H1 (cell line): Measurements from ENCODE around the gene LMX1A. TPM values are rescaled to one million over a fixed set of nuclear protein-coding genes. Genes with fewer than 3 reads are reported as not detected.

Source experiments
- CTCF ChIA-PET: fragments of 300-600 bp; sonication (Branson Sonifier 250); formaldehyde crosslinking; loops from one replicate; lab custom pipeline; 2021; ENCODE audit not compliant: partially characterized antibody; lab: Charles Lee
- POLR2A ChIA-PET: fragments of 300-600 bp; sonication (Branson Sonifier 250); formaldehyde crosslinking; loops from one replicate; lab custom pipeline; 2021; ENCODE audit warnings: inconsistent platforms; ENCODE audit not compliant: partially characterized antibody; lab: Charles Lee
- DNase-seq, 2 experiments: peaks; one replicate each; pipeline versions ENCODE4 v3.0.0 to v3.0.0-alpha.2; 2010 to 2022; ENCODE audit warnings: low spot score in 2 of 2, low read depth in 1 of 2, mixed read lengths in 1 of 2
- FAIRE-seq: peaks from 2 replicates; lab custom pipeline; 2011; peaks lifted over from hg19 to GRCh38; lab: Jason Lieb, UNC
- H2AFZ ChIP-seq: 2 replicates; pipeline ENCODE4 v1.8.1; 2012; ENCODE audit warnings: low read length, inconsistent platforms
- H2AK5ac ChIP-seq: 2 replicates; pipeline ENCODE4 v1.6.1; 2013; ENCODE audit warnings: low read depth, low read length
- H2BK120ac ChIP-seq: replicated peaks from 2 replicates; pipeline ENCODE3; 2013; ENCODE audit warnings: low read depth, low read length, inconsistent platforms
- H2BK12ac ChIP-seq: 2 replicates; pipeline ENCODE4 v1.6.1; 2013; ENCODE audit warnings: low read depth, low read length
- H2BK15ac ChIP-seq: 2 replicates; pipeline ENCODE4 v1.6.1; 2013; ENCODE audit warnings: low read length
- H2BK20ac ChIP-seq: 2 replicates; pipeline ENCODE4 v1.6.1; 2013; ENCODE audit warnings: low read length
- H2BK5ac ChIP-seq: 2 replicates; pipeline ENCODE4 v1.6.1; 2013; ENCODE audit warnings: low read depth, low read length
- H3K14ac ChIP-seq: 2 replicates; pipeline ENCODE4 v1.6.1; 2013; ENCODE audit warnings: inconsistent platforms; ENCODE audit not compliant: insufficient read length
- H3K18ac ChIP-seq: 2 replicates; pipeline ENCODE4 v1.6.1; 2013; ENCODE audit warnings: low read length; ENCODE audit errors: extremely low read depth
- H3K23ac ChIP-seq: 2 replicates; pipeline ENCODE4 v1.6.1; 2013; ENCODE audit warnings: inconsistent platforms; ENCODE audit not compliant: insufficient read length
- H3K23me2 ChIP-seq: 2 replicates; pipeline ENCODE4 v1.6.1; 2013; ENCODE audit warnings: low read depth, low read length
- H3K27ac ChIP-seq: 2 replicates; pipeline ENCODE4 v1.6.1; 2011; ENCODE audit warnings: low read depth, low read length, inconsistent platforms
- H3K27me3 ChIP-seq, 4 experiments: replicated peaks in 1 of 4; 1 replicate in 1 of 4; 2 replicates in 3 of 4; pipeline versions ENCODE4 v1.6.1 to v1.8.1; 2011 to 2013; ENCODE audit warnings: low read length in 3 of 4, mild to moderate bottlenecking in 3 of 4, inconsistent platforms in 2 of 4, mixed read lengths in 2 of 4, moderate library complexity in 1 of 4; ENCODE audit not compliant: control insufficient read depth in 3 of 4, insufficient read depth in 3 of 4; ENCODE audit errors: extremely low read depth in 1 of 4
- H3K36me3 ChIP-seq, 4 experiments: 2 replicates each; pipeline versions ENCODE4 v1.6.1 to v1.8.1; 2011 to 2013; ENCODE audit warnings: mild to moderate bottlenecking in 4 of 4, low read length in 3 of 4, moderate library complexity in 2 of 4, control low read depth in 1 of 4, inconsistent platforms in 1 of 4; ENCODE audit not compliant: insufficient read depth in 4 of 4, control insufficient read depth in 2 of 4
- H3K4ac ChIP-seq: replicated peaks from 2 replicates; pipeline ENCODE3; 2013; ENCODE audit warnings: low read length, low read depth, mixed read lengths, inconsistent platforms; ENCODE audit not compliant: insufficient read length
- H3K4me1 ChIP-seq, 4 experiments: replicated peaks in 1 of 4; 1 replicate in 1 of 4; 2 replicates in 3 of 4; pipeline versions ENCODE4 v1.6.1 to v1.8.1; 2011 to 2013; ENCODE audit warnings: low read length in 3 of 4, inconsistent platforms in 2 of 4, mixed read lengths in 1 of 4; ENCODE audit not compliant: insufficient read depth in 4 of 4, control insufficient read depth in 3 of 4
- H3K4me2 ChIP-seq, 2 experiments: 2 replicates each; pipeline versions ENCODE4 v1.6.1 to v1.8.1; 2011 to 2013; ENCODE audit warnings: low read depth in 2 of 2, low read length in 2 of 2, control low read depth in 1 of 2, inconsistent platforms in 1 of 2, mild to moderate bottlenecking in 1 of 2; ENCODE audit not compliant: insufficient read depth in 1 of 2
- H3K4me3 ChIP-seq, 4 experiments: fragments of 200-600, 300-600 bp in 1 of 4; sonication (generic), shearing (Covaris generic), sonication (Bioruptor Twin) in 1 of 4; 2 replicates each; pipeline versions ENCODE4 v1.5.1 to v1.8.1; 2011 to 2016; ENCODE audit warnings: low read length in 4 of 4, low read depth in 3 of 4, control low read depth in 2 of 4, inconsistent platforms in 2 of 4, mild to moderate bottlenecking in 2 of 4, mixed read lengths in 1 of 4, moderate library complexity in 1 of 4; ENCODE audit not compliant: insufficient read depth in 2 of 4; ENCODE audit errors: extremely low read depth in 1 of 4
- H3K56ac ChIP-seq: replicated peaks from 2 replicates; pipeline ENCODE3; 2013; ENCODE audit warnings: low read depth, mild to moderate bottlenecking, mixed read lengths, low read length, inconsistent platforms; ENCODE audit not compliant: insufficient read length
- H3K79me1 ChIP-seq: 2 replicates; pipeline ENCODE4 v1.6.1; 2013; ENCODE audit warnings: low read depth, low read length, control low read depth
- H3K79me2 ChIP-seq, 2 experiments: 2 replicates each; pipeline versions ENCODE4 v1.6.1 to v1.8.1; 2012 to 2013; ENCODE audit warnings: low read length in 2 of 2, mild to moderate bottlenecking in 2 of 2, inconsistent platforms in 1 of 2; ENCODE audit not compliant: insufficient read depth in 2 of 2, control insufficient read depth in 1 of 2
- H3K9ac ChIP-seq, 4 experiments: replicated peaks in 1 of 4; 1 replicate in 1 of 4; 2 replicates in 3 of 4; pipeline versions ENCODE4 v1.6.1 to v1.8.1; 2011 to 2013; ENCODE audit warnings: low read depth in 3 of 4, low read length in 3 of 4, control low read depth in 2 of 4, mild to moderate bottlenecking in 2 of 4, moderate library complexity in 2 of 4, inconsistent platforms in 1 of 4; ENCODE audit errors: extremely low read depth in 1 of 4
- H3K9me3 ChIP-seq, 2 experiments: 2 replicates each; pipeline versions ENCODE4 v1.6.1 to v1.8.1; 2012 to 2013; ENCODE audit warnings: mild to moderate bottlenecking in 2 of 2, moderate library complexity in 2 of 2, control low read depth in 1 of 2, inconsistent platforms in 1 of 2, low read depth in 1 of 2, low read length in 1 of 2, mixed read lengths in 1 of 2; ENCODE audit not compliant: insufficient read depth in 2 of 2
- H4K20me1 ChIP-seq, 2 experiments: replicated peaks in 1 of 2; 2 replicates each; pipeline versions ENCODE3 to v1.8.1; 2011 to 2013; ENCODE audit warnings: inconsistent platforms in 2 of 2, low read length in 2 of 2, mild to moderate bottlenecking in 1 of 2; ENCODE audit not compliant: insufficient read depth in 2 of 2, control insufficient read depth in 1 of 2
- H4K5ac ChIP-seq: 2 replicates; pipeline ENCODE4 v1.6.1; 2013; ENCODE audit warnings: low read length, low read depth, mixed read lengths, inconsistent platforms; ENCODE audit not compliant: insufficient read length
- H4K8ac ChIP-seq: 2 replicates; pipeline ENCODE4 v1.8.0; 2013; ENCODE audit warnings: mild to moderate bottlenecking, moderate library complexity, low read length, inconsistent platforms; ENCODE audit not compliant: insufficient read depth; ENCODE audit errors: extremely low read depth
- H4K91ac ChIP-seq: replicated peaks from 2 replicates; pipeline ENCODE3; 2013; ENCODE audit warnings: low read length, mixed read lengths, inconsistent platforms; ENCODE audit not compliant: insufficient read length
- BRCA1 ChIP-seq: IDR thresholded peaks from 2 replicates; pipeline ENCODE4 v1.6.1; 2012; ENCODE audit warnings: low read depth, low read length, improper control_type of control experiment
- CBX5 ChIP-seq: fragments of 300-800, 300-1000 bp; sonication (generic); IDR thresholded peaks from 2 replicates; pipeline ENCODE4 v1.7.1; 2016; ENCODE audit warnings: antibody characterized with exemption, low read length, low read depth
- CTBP2 ChIP-seq: IDR thresholded peaks from 2 replicates; pipeline ENCODE4 v1.7.0; 2011; ENCODE audit warnings: borderline replicate concordance, mild to moderate bottlenecking, moderate library complexity, mixed read lengths, low read length; ENCODE audit not compliant: insufficient read depth, insufficient read length
- RFX5 ChIP-seq: IDR thresholded peaks from 2 replicates; pipeline ENCODE4 v1.6.1; 2011; ENCODE audit warnings: low read depth, low read length, improper control_type of control experiment, borderline replicate concordance
- RXRA ChIP-seq: IDR thresholded peaks from 2 replicates; pipeline ENCODE4 v1.6.1; 2011; ENCODE audit warnings: low read depth, mild to moderate bottlenecking, low read length, moderate library complexity; ENCODE audit not compliant: insufficient read depth
- SUZ12 ChIP-seq: fragments of 200-600 bp; sonication (generic); IDR thresholded peaks from 2 replicates; pipeline ENCODE4 v1.6.1; 2012; ENCODE audit warnings: mild to moderate bottlenecking, inconsistent platforms, low read length, moderate library complexity, mixed read lengths
- TBP ChIP-seq: IDR thresholded peaks from 2 replicates; pipeline ENCODE4 v1.6.1; 2011; ENCODE audit warnings: low read depth, low read length, improper control_type of control experiment
- YY1 ChIP-seq: IDR thresholded peaks from 2 replicates; pipeline ENCODE4 v1.6.1; 2011; ENCODE audit warnings: low read depth, mild to moderate bottlenecking, low read length
- WGBS, 2 experiments: shearing (Covaris generic) in 1 of 2; methylation state at CpG; one replicate each; pipeline versions ENCODE4 v1.1.6 to v1.1.7; 2013 to 2015; ENCODE audit warnings: low lambda C conversion rate in 2 of 2, mixed read lengths in 2 of 2, inconsistent platforms in 1 of 2, low coverage in 1 of 2, missing lambda C conversion rate in 1 of 2; ENCODE audit not compliant: insufficient replicate concordance in 2 of 2, insufficient coverage in 1 of 2, insufficient read length in 1 of 2; ENCODE audit errors: extremely low coverage in 1 of 2, missing lambda C conversion rate in 1 of 2; 5-methylcytosine and 5-hydroxymethylcytosine counted together
- polyA plus RNA-seq, 7 experiments: library from polyadenylated mRNA; depleted of rRNA in 3 of 7; stranded (reverse) in 5 of 7; unstranded in 2 of 7; fragments of >200 nt in 5 of 7; fragments of 200-250 nt in 2 of 7; gene quantifications; 1 replicate in 5 of 7; 2 replicates in 1 of 7; 4 replicates in 1 of 7; pipeline versions ENCODE4 v1.2.1 to v1.2.3, GENCODE V29; 2011 to 2013; ENCODE audit warnings: missing spikeins in 2 of 7, mixed read lengths in 2 of 7
- total RNA-seq: library from RNA; stranded (reverse); fragmentation: NEBNext Ultra II Directional; extraction: Animal tissue kit (Norgen Biotek cat#: 25700); gene quantifications from 2 replicates; pipeline ENCODE4 v1.2.1, GENCODE V29; 2021
- TF ChIP-seq, protein P1 (sequence below): IDR thresholded peaks from 2 replicates; pipeline ENCODE4 v1.6.1; 2011; ENCODE audit warnings: low read length, improper control_type of control experiment
- TF ChIP-seq, protein P2 (sequence below): IDR thresholded peaks from 2 replicates; pipeline ENCODE4 v1.6.1; 2011; ENCODE audit warnings: low read depth, mild to moderate bottlenecking, low read length; ENCODE audit not compliant: insufficient read depth
- TF ChIP-seq, protein P3 (sequence below): IDR thresholded peaks from 2 replicates; pipeline ENCODE4 v1.6.1; 2012; ENCODE audit warnings: inconsistent platforms

Gene LMX1A
- total and polyA plus RNA-seq, 2 of the 8 experiments (the other 6 are each of a cell fraction or from before 2014, with no cell fraction given): not detected

DNA sequence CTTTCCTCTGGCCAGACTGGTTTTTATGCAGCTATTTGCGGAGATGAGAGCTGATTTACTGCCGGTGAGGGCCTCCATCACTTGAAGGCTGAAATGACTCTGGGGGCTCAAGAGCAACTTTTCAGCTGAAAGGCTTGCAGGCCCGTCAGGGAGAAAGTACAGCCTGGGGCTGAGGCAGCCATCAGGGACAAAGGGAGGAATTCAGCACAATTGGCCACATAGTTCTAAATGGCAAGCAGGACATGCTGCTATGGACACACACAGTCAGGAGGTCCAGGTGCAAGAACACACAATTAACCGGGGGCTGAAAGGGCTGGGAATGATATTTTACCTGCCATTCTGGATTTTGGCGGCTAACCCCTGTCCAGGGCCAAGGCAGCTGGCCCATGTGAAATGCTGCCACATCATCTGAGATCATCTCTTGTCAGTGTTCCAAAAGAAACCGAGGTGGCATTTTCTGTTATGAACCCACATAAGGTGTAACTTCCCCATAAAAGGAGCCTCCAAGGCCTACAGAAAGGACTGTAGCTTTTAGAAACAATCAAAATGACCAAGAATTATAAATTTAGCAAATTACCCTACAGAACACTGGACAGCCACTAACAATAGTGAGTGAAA is 58.2 kb downstream of the LMX1A start:
- H3K27me3 ChIP-seq: no peaks in the 10 kb centered on the region; a peak in 1 of 7 replicates
- no peak overlapping the region for H3K27ac ChIP-seq
- no peak overlapping the region for H4K8ac ChIP-seq
- no peak overlapping the region for H2AK5ac ChIP-seq
- FAIRE-seq: no peak
- H3K18ac ChIP-seq: no peak overlapping the region
- H3K4me2 ChIP-seq: no peak overlapping the region
- H3K23ac ChIP-seq: no peak overlapping the region
- no peak overlapping the region for H2BK15ac ChIP-seq
- no peak overlapping the region for H3K14ac ChIP-seq
- no peaks in the 10 kb centered on the region for H3K23me2 ChIP-seq
- no peaks in the 10 kb centered on the region for H3K9me3 ChIP-seq
- H3K9ac ChIP-seq: no peak overlapping the region
- H2BK12ac ChIP-seq: no peak overlapping the region
- no peak overlapping the region for H2BK20ac ChIP-seq
- whole genome bisulfite sequencing, 2 experiments: 85% methylated on average over 6 of the region's 6 CpGs; no CpG with 5 or more reads in 1 of the 2 experiments
- no peak overlapping the region for H3K4me3 ChIP-seq
- no peak overlapping the region for H3K4ac ChIP-seq
- no peak overlapping the region for H2BK5ac ChIP-seq
- DNase-seq: no peak
- H3K79me2 ChIP-seq: no peaks in the 10 kb centered on the region
- H2BK120ac ChIP-seq: no peak overlapping the region
- ChIA-PET CTCF (interaction anchor here (0.6 to 2.3 kb wide), 9 partner anchors 9 to 71 kb away, joined by 3 to 9 read pairs (median 4); no protein-coding TSS in a partner anchor), POLR2A (no interaction called here)
- no peaks in the 10 kb centered on the region for H3K36me3 ChIP-seq
- no peaks in the 10 kb centered on the region for H3K79me1 ChIP-seq
- H4K20me1 ChIP-seq: no peaks in the 10 kb centered on the region
- H4K91ac ChIP-seq: no peak overlapping the region
- H2AFZ ChIP-seq: no peak overlapping the region
- H4K5ac ChIP-seq: no peak overlapping the region
- H3K56ac ChIP-seq: no peak overlapping the region
- no peaks in the 10 kb centered on the region for H3K4me1 ChIP-seq
- no peak for TF ChIP-seq CBX5
- no peak for TF ChIP-seq TBP
- TF ChIP-seq, protein P1, sequence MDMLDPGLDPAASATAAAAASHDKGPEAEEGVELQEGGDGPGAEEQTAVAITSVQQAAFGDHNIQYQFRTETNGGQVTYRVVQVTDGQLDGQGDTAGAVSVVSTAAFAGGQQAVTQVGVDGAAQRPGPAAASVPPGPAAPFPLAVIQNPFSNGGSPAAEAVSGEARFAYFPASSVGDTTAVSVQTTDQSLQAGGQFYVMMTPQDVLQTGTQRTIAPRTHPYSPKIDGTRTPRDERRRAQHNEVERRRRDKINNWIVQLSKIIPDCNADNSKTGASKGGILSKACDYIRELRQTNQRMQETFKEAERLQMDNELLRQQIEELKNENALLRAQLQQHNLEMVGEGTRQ: no peak
- no peak for TF ChIP-seq CTBP2
- TF ChIP-seq, protein P2, sequence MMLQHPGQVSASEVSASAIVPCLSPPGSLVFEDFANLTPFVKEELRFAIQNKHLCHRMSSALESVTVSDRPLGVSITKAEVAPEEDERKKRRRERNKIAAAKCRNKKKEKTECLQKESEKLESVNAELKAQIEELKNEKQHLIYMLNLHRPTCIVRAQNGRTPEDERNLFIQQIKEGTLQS: no peak
- TF ChIP-seq, protein P3, sequence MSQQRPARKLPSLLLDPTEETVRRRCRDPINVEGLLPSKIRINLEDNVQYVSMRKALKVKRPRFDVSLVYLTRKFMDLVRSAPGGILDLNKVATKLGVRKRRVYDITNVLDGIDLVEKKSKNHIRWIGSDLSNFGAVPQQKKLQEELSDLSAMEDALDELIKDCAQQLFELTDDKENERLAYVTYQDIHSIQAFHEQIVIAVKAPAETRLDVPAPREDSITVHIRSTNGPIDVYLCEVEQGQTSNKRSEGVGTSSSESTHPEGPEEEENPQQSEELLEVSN: no peak
- TF ChIP-seq BRCA1: no peak
- TF ChIP-seq RXRA: no peak
- no peak for TF ChIP-seq RFX5
- no peak for TF ChIP-seq YY1
- no peak for TF ChIP-seq SUZ12
